GM12873 (cell line): ENCODE results near the gene TBX15.

Experiments used
- TF ChIP-seq, protein P1 (sequence below): IDR thresholded peaks from 2 replicates; pipeline ENCODE4 v1.5.1; 2012; ENCODE audit warnings: low read depth, mild to moderate bottlenecking, moderate library complexity, low read length, control low read depth; ENCODE audit not compliant: insufficient read depth; ENCODE audit errors: missing control alignments

The TBX15 gene

DNA sequence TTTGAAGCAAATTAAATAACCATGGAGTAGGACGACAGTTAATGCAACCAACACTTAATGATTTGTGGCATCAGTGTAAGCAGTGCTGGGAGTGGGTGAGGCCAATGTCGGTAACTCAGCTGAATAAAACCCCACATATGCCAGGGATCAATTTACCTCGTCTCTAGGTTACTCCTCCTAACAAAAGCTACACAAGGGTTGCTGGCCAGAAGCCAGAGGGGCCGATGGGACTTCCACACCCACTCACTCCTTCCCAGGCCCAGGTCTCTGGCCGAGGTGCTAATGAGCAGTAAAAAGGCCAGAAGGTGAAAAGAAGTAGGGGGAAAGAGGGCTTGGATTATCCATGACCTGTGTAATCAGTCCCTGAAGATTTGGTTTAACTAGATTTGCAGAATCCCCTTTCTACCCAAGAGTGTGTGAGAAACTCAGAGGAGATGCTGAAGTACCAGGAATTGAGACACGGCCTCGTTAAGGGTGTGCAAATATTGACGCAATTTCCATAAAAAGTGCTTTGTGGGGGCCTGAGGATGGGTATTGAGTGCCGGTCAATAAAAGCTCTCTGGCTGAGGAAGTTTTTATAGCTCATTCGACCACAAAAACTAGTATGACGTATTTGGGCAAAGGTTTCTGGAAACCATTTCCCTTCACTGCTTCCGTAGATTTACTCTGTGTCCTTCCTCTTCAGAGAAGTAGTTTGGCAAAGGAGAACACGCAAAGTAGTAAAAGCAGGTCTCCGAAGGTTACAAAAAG, 145.5 kb downstream of the TBX15 start:
- TF ChIP-seq, protein P1, sequence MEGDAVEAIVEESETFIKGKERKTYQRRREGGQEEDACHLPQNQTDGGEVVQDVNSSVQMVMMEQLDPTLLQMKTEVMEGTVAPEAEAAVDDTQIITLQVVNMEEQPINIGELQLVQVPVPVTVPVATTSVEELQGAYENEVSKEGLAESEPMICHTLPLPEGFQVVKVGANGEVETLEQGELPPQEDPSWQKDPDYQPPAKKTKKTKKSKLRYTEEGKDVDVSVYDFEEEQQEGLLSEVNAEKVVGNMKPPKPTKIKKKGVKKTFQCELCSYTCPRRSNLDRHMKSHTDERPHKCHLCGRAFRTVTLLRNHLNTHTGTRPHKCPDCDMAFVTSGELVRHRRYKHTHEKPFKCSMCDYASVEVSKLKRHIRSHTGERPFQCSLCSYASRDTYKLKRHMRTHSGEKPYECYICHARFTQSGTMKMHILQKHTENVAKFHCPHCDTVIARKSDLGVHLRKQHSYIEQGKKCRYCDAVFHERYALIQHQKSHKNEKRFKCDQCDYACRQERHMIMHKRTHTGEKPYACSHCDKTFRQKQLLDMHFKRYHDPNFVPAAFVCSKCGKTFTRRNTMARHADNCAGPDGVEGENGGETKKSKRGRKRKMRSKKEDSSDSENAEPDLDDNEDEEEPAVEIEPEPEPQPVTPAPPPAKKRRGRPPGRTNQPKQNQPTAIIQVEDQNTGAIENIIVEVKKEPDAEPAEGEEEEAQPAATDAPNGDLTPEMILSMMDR, result no peak

DNA sequence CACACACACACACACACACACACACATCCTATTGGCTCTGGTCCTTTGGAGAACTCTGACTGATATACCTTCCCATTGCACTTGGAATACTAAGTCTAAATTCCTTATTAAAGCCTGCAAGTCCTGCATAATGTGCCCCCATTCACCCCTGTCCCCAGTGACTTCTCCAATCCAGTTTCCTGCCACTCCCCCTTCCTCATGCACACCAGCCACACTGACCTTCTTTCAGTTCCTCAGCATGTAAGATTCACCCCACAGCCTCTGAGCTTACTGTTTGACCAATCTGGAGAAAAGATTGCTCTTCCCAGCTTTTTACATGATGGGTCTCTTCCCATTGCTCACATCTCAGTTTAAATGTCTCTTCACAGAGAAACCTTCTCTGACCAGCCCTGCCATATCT, 146.6 kb downstream of the TBX15 start:
- TF ChIP-seq, protein P1, result no peak
